Endothelial cell of umbilical vein (primary cell): ENCODE data around the gene CNR2. TPM values are rescaled to one million over a fixed set of nuclear protein-coding genes. Genes with fewer than 3 reads are reported as not detected.

Experiments used
- BruUV-seq: library from RNA; stranded (reverse); fragments of 400-500 nt; replicated peaks from 2 replicates; lab custom pipeline; 2021; lab: Mats Ljungman, UMichigan
- CTCF ChIA-PET: fragments of 300-600, 350-600 bp; sonication (Branson Sonifier 250); formaldehyde crosslinking; loops from one replicate; lab custom pipeline; 2021; ENCODE audit warnings: antibody characterized with exemption, inconsistent platforms; lab: Charles Lee
- POLR2A ChIA-PET: fragments of 300-600, 350-600 bp; sonication (Branson Sonifier 250); formaldehyde crosslinking; loops from one replicate; lab custom pipeline; 2021; ENCODE audit warnings: antibody characterized with exemption, inconsistent platforms; lab: Charles Lee
- DNase-seq: peaks from one replicate; pipeline ENCODE4 v3.0.0-alpha.2; 2011; ENCODE audit warnings: low read depth, low spot score
- FAIRE-seq: peaks from 2 replicates; lab custom pipeline; 2011; peaks lifted over from hg19 to GRCh38; lab: Jason Lieb, UNC
- H2AFZ ChIP-seq: 2 replicates; pipeline ENCODE4 v1.6.0; 2012; ENCODE audit warnings: low read depth, low read length, control low read depth, inconsistent platforms
- H3K27ac ChIP-seq: 2 replicates; pipeline ENCODE4 v1.5.1; 2011; ENCODE audit warnings: low read depth, mild to moderate bottlenecking, control low read depth, low read length, moderate library complexity; ENCODE audit not compliant: insufficient read depth
- H3K27me3 ChIP-seq, 2 experiments: 2 replicates each; pipeline versions ENCODE4 v1.6.0 to v1.6.1; 2011; ENCODE audit warnings: low read length in 2 of 2, mixed read lengths in 1 of 2; ENCODE audit not compliant: control insufficient read depth in 2 of 2, insufficient read depth in 2 of 2
- H3K36me3 ChIP-seq, 2 experiments: 2 replicates in 1 of 2; 3 replicates in 1 of 2; pipeline ENCODE4 v1.5.1; 2011; ENCODE audit warnings: low read length in 2 of 2, mild to moderate bottlenecking in 1 of 2, moderate library complexity in 1 of 2; ENCODE audit not compliant: control insufficient read depth in 2 of 2, insufficient read depth in 2 of 2; ENCODE audit errors: extremely low read depth in 1 of 2
- H3K4me1 ChIP-seq: 3 replicates; pipeline ENCODE4 v1.5.1; 2011; ENCODE audit warnings: mild to moderate bottlenecking, low read length; ENCODE audit not compliant: control insufficient read depth, insufficient read depth; ENCODE audit errors: extremely low read depth
- H3K4me2 ChIP-seq: 2 replicates; pipeline ENCODE4 v1.6.1; 2011; ENCODE audit warnings: low read length, control low read depth, mixed read lengths; ENCODE audit not compliant: insufficient read depth
- H3K4me3 ChIP-seq, 3 experiments: fragments of 200-600 bp in 1 of 3; sonication (generic), shearing (Covaris generic) in 1 of 3; replicated peaks in 1 of 3; 2 replicates each; pipeline ENCODE4 v1.5.1; 2011 to 2016; ENCODE audit warnings: control low read depth in 3 of 3, low read length in 3 of 3, mild to moderate bottlenecking in 2 of 3, inconsistent platforms in 1 of 3, low read depth in 1 of 3, moderate library complexity in 1 of 3; ENCODE audit not compliant: insufficient read depth in 1 of 3
- H3K79me2 ChIP-seq: 2 replicates; pipeline ENCODE4 v1.6.0; 2012; ENCODE audit warnings: low read length, inconsistent platforms; ENCODE audit not compliant: control insufficient read depth, insufficient read depth
- H3K9ac ChIP-seq: replicated peaks from 2 replicates; pipeline ENCODE3; 2011; ENCODE audit warnings: low read length, control low read depth; ENCODE audit not compliant: insufficient read depth; ENCODE audit errors: extremely low read depth
- H3K9me1 ChIP-seq: replicated peaks from 3 replicates; pipeline ENCODE4 v1.6.0; 2011; ENCODE audit warnings: mild to moderate bottlenecking, low read length; ENCODE audit not compliant: control insufficient read depth, insufficient read depth; ENCODE audit errors: extremely low read depth
- H3K9me3 ChIP-seq: replicated peaks from 2 replicates; pipeline ENCODE4 v1.5.1; 2012; ENCODE audit warnings: low read length, inconsistent platforms; ENCODE audit not compliant: control insufficient read depth, insufficient read depth
- H4K20me1 ChIP-seq: replicated peaks from 2 replicates; pipeline ENCODE3; 2011; ENCODE audit warnings: mild to moderate bottlenecking, low read length; ENCODE audit not compliant: control insufficient read depth, insufficient read depth; ENCODE audit errors: extremely low read depth
- CTCF ChIP-seq, 2 donors: IDR thresholded peaks; 1 replicate in 1 of 2; 2 replicates in 1 of 2; pipeline ENCODE4 v1.5.1; 2011; ENCODE audit warnings: low read length in 2 of 2, mild to moderate bottlenecking in 2 of 2, moderate library complexity in 2 of 2, control low read depth in 1 of 2, inconsistent platforms in 1 of 2, low read depth in 1 of 2; ENCODE audit not compliant: insufficient read depth in 1 of 2; ENCODE audit errors: extremely low read depth in 1 of 2
- EZH2 ChIP-seq: IDR thresholded peaks from 2 replicates; pipeline ENCODE4 v1.6.1; 2012; ENCODE audit warnings: borderline replicate concordance, low read depth, mild to moderate bottlenecking, moderate library complexity, low read length, inconsistent platforms; ENCODE audit not compliant: severe bottlenecking
- FOS ChIP-seq: IDR thresholded peaks from 2 replicates; pipeline ENCODE4 v1.6.1; 2011; ENCODE audit warnings: mild to moderate bottlenecking, low read length, moderate library complexity, borderline replicate concordance; ENCODE audit not compliant: insufficient read depth
- GATA2 ChIP-seq: IDR thresholded peaks from 2 replicates; pipeline ENCODE4 v1.7.0; 2011; ENCODE audit warnings: low read depth, mild to moderate bottlenecking, moderate library complexity, mixed read lengths, low read length; ENCODE audit not compliant: insufficient read length, insufficient read depth
- JUN ChIP-seq: IDR thresholded peaks from 2 replicates; pipeline ENCODE4 v1.6.1; 2011; ENCODE audit warnings: borderline replicate concordance, low read depth; ENCODE audit not compliant: insufficient read length, insufficient read depth
- MAX ChIP-seq: IDR thresholded peaks from 2 replicates; pipeline ENCODE4 v1.6.1; 2011; ENCODE audit not compliant: insufficient read depth, insufficient read length
- MYC ChIP-seq: IDR thresholded peaks from one replicate; pipeline ENCODE4 v1.6.1; 2011; ENCODE audit warnings: mild to moderate bottlenecking, low read depth, low read length
- POLR2A ChIP-seq: IDR thresholded peaks from 2 replicates; pipeline ENCODE4 v1.6.1; 2012; ENCODE audit warnings: low read depth, mild to moderate bottlenecking, control low read depth, low read length
- POLR2AphosphoS5 ChIP-seq: IDR thresholded peaks from 2 replicates; pipeline ENCODE4 v1.6.1; 2012; ENCODE audit warnings: low read depth, mild to moderate bottlenecking, control low read depth, low read length, moderate library complexity; ENCODE audit not compliant: insufficient read depth
- dilution Hi-C: fragments of 300-500 bp; cut with MboI; formaldehyde crosslinking; loops from one replicate; pipeline ENCODE4 v1.15.0; 2019; ENCODE audit warnings: low sequenced_read_pairs; ENCODE audit not compliant: extremely low pct_ligation_motif_present
- intact Hi-C: fragments of 100-400 bp; cut with micrococcal nuclease; formaldehyde crosslinking; loops from one replicate; pipeline ENCODE4 v1.10.0; 2022
- polyA plus RNA-seq, 4 experiments: library from polyadenylated mRNA; depleted of rRNA in 3 of 4; stranded (reverse) in 3 of 4; unstranded in 1 of 4; fragments of >200 nt; gene quantifications; 2 replicates each; pipeline versions ENCODE4 v1.2.1 to v1.2.3, GENCODE V29; 2011 to 2012; ENCODE audit warnings: missing spikeins in 1 of 4
- total RNA-seq: library from RNA; stranded (reverse); gene quantifications from 2 replicates; pipeline ENCODE4 v1.2.3, GENCODE V29; 2021

The CNR2 gene
- total and polyA plus RNA-seq, 2 donors (not counting 3 experiments of a cell fraction or from before 2014, with no cell fraction given): not detected

GRCh38 chr1:23922321-23922943, 9.3 kb upstream of the CNR2 start:
- no peak overlapping the region for H3K27ac ChIP-seq
- H3K4me3 ChIP-seq: no peak overlapping the region
- peaks cover 0 to 8% of the 10 kb centered on the region in 2 experiments for H3K27me3 ChIP-seq
- H2AFZ ChIP-seq: no peak overlapping the region
- TF ChIP-seq MAX (no peak), POLR2A (no peak), MYC (no peak), CTCF (IDR thresholded peaks at IDR 0.05; ENCODE audit: extremely low read depth in 1 of 2, insufficient read depth in 1 of 2, low read depth in 1 of 2, low read length in 2 of 2) (no peak), GATA2 (no peak), EZH2 (no peak), JUN (no peak), FOS (no peak), POLR2AphosphoS5 (no peak)
- dilution Hi-C loops (no loop called here), intact Hi-C loops (no loop called here)
- no TSS peak for BruUV-seq
- no peaks in the 10 kb centered on the region for H3K9me1 ChIP-seq
- DNase-seq: no peak
- no peaks in the 10 kb centered on the region for H3K4me1 ChIP-seq
- no peak overlapping the region for H3K9ac ChIP-seq
- H4K20me1 ChIP-seq: no peaks in the 10 kb centered on the region
- no peak overlapping the region for H3K4me2 ChIP-seq
- CTCF ChIA-PET: no interaction called here
- POLR2A ChIA-PET: no interaction called here
- no peak for FAIRE-seq
- no peaks in the 10 kb centered on the region for H3K79me2 ChIP-seq
- no peaks in the 10 kb centered on the region for H3K36me3 ChIP-seq
- no peaks in the 10 kb centered on the region for H3K9me3 ChIP-seq
